ENCODE data around the gene RPL7L1.

Gene RPL7L1

DNA sequence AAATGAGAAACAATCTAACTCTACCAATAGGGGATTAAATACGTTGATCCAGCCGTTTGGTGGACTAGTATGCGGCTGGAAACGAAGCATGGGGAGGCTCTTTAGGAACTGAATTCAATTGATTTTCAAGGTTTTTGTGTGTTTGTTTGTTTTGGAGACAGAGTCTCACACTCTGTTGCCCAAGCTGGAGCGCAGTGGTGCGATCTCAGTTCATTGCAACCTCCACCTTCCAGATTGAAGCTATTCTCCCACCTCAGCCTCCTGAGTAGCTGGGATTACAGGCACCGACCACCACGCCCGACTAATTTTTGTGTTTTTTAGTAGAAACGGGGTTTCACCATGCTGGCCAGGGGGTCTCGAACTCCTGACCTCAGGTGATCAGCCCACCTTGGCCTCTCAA is 57.0 kb downstream of the RPL7L1 start:
- Mint-ChIP-seq H3K27me3 (no peaks in the 10 kb centered on the region), H3K9me3 (no peaks in the 10 kb centered on the region), H3K4me1 (ENCODE audit: low read depth) (peaks cover 43% of the 10 kb centered on the region), H3K36me3 (ENCODE audit: low read depth) (peaks cover 88% of the 10 kb centered on the region), H3K4me3 (no peak overlapping the region), H3K27ac (peak overlapping the region; percentile 14)

DNA sequence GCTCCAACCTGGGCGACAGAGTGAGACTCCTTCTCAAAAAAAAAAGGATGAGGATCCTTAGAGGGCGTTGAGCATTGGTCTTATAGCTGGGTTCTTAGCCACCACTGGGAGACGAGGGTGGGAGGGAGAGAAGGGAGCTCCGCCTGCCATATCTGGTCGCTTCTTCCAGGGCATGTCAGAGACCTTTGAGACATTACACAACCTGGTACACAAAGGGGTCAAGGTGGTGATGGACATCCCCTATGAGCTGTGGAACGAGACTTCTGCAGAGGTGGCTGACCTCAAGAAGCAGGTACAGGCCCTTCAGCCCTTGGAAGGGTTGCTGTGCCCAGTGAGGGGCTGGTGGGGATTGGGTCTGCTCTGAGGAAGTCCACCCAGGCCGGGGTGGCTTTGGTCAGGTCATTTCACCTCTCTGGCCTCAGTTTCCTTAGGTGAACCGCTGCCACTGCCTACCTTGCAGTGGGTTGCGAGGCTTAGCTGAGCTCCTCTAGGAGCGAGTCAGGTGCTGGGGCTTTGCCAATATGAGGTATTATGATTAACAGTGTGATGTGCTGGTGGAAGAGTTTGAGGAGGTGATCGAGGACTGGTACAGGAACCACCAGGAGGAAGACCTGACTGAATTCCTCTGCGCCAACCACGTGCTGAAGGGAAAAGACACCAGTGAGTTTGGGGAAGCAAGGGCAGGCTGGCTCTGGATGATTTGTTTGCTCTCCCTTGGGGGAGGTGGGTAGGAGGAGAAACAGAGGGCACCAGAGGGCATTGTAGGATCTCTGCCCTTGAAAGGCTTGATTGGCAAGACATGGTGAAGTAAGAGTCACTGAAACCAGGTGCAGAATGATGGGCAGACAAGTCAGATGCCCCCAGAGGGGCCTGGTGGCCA is 58.4 kb downstream of the RPL7L1 start:
- H3K27me3 Mint-ChIP-seq, result no peaks in the 10 kb centered on the region
- peaks cover 31% of the 10 kb centered on the region for H3K4me1 Mint-ChIP-seq (ENCODE audit: low read depth)
- no peak overlapping the region for H3K4me3 Mint-ChIP-seq
- no peaks in the 10 kb centered on the region for H3K9me3 Mint-ChIP-seq
- peak overlapping the region; percentile 10 for H3K27ac Mint-ChIP-seq
- peaks cover 79% of the 10 kb centered on the region for H3K36me3 Mint-ChIP-seq (ENCODE audit: low read depth)

DNA sequence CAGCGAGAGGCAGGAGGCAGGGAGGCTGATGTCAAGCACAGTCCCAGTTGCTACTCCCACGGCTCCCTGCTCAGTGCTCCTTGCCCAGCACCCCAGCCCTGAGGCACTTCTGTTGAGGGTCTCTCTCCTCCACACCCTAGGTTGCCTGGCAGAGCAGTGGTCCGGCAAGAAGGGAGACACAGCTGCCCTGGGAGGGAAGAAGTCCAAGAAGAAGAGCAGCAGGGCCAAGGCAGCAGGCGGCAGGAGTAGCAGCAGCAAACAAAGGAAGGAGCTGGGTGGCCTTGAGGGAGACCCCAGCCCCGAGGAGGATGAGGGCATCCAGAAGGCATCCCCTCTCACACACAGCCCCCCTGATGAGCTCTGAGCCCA is 59.0 kb downstream of the RPL7L1 start:
- H3K27me3 Mint-ChIP-seq, result no peaks in the 10 kb centered on the region
- peaks cover 74% of the 10 kb centered on the region for H3K36me3 Mint-ChIP-seq (ENCODE audit: low read depth)
- no peaks in the 10 kb centered on the region for H3K9me3 Mint-ChIP-seq
- peaks cover 24% of the 10 kb centered on the region for H3K4me1 Mint-ChIP-seq (ENCODE audit: low read depth)
- no peak overlapping the region for H3K27ac Mint-ChIP-seq
- H3K4me3 Mint-ChIP-seq, result no peak overlapping the region

DNA sequence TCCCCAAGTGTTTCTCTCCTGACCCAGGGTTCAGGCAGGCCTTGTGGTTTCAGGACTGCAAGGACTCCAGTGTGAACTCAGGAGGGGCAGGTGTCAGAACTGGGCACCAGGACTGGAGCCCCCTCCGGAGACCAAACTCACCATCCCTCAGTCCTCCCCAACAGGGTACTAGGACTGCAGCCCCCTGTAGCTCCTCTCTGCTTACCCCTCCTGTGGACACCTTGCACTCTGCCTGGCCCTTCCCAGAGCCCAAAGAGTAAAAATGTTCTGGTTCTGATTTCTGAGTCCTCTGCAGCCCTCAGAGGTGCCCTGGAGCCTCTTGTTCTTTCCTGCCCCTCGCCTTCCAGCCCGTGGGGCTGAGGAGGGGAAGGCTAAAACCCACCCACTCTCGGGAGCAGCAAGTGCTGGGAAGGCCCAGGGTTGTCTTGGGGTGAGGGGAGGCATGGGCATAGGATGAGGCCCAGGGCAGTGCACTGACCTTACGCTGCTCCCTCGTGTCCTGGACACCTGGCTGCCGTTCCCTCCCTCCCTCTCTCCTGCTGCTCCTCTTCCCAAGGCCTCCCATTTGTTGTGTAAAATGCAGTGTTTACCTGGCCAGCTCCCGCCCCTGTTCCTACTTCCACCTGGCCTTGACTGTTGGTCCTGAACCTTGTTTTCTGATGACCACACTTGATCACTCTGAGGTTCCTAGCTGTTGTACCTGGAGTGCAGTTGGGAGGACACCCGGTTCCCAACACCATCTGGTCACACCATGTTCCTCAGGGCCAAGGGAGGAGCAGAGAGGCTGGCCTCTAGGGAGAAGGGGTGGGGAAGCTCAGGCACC is 59.8 kb downstream of the RPL7L1 start:
- Mint-ChIP-seq H3K27me3 (no peaks in the 10 kb centered on the region), H3K4me3 (no peak overlapping the region), H3K4me1 (ENCODE audit: low read depth) (peaks cover 16% of the 10 kb centered on the region), H3K27ac (peak overlapping the region; percentile 31), H3K9me3 (no peaks in the 10 kb centered on the region), H3K36me3 (ENCODE audit: low read depth) (peaks cover 72% of the 10 kb centered on the region)
